ENCODE measurements around the gene CRX.
A peak's percentile ranks its signal among the peaks of the same experiment; 100 is the strongest.
"Not testable (repeated sequence)": the region's sequence is repeated elsewhere in the genome, so short reads cannot be mapped to it uniquely, and the experiment has no call there.

CRX gene

GRCh38 chr19:47803671-47804070 lies 18.1 kb upstream of the CRX start:
- not testable (repeated sequence) for DNase-seq (ENCODE audit: low read depth in 2 of 2)

DNA sequence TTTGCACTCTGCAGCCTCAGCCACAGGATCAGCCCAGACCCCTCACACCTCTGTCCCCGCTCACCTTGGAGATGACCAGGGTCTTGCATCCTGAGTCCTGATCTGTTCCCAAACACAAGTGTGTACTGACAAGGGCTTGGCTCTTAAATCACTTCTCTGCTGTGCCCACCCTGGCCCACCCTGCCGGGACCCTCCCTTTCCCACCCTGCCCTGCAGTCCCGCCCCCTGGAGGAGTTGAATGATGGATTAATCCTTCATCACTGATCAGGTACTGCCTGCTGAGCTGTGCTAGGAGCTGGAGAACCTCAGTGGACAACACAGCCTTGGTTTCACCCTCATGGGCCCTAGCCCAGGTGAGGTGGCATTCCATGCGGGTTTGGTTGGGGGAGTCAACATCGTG lies 17.3 kb upstream of the CRX start, which contains the start of gene TPRX1:
Gene TPRX1 (minus strand): TSS at position 101 of the 400 bp plus-strand sequence. CDS start 12 bp downstream, at position 89.
- not testable (repeated sequence) for DNase-seq (ENCODE audit: low read depth in 2 of 2)

DNA sequence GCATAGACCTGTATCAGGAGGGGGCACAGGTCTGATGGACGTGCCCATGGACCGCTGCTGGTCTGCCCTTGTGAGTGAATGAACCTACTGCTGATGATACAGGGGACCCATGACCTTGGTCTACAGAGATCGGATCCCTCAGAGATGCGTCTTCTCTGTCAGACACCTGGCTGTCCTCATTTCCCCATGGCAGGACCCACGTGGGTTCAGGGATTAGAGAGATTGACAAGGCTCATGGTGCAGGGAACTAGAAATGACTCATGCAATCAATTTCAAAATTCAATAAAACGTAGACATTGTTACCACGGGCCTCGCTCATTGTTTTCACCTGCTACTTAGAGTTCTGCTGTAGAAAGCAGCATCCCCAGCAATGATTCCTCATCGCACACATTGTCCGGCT lies 16.4 kb upstream of the CRX start:
- DNase-seq (ENCODE audit: low read depth in 2 of 2): no peak

DNA sequence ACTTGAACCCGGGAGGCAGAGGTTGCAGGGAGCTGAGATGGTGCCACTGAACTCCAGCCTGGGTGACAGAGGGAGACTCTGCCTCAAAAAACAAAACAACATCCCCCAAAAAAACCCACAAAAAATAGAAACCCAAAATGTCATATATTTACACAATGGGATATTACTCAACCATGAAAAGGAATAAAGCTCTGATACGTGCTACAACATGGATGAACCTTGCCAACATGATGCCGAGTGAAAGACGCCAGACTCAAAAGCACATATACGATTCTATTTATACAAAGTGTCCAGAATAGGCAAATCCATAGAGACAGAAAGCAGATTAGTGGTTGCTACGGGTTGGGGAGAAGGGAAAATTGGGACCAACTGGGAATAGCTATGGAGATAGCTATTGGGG lies 15.3 kb upstream of the CRX start:
- DNase-seq (ENCODE audit: low read depth in 2 of 2): no peak

- DNase-seq (ENCODE audit: low read depth in 2 of 2): peak; percentile 29 to 53
These were observed 8.3 kb upstream of the CRX start for GRCh38 chr19:47813304-47813994.

GRCh38 chr19:47813995-47814328 lies 7.8 kb upstream of the CRX start:
- no peak for DNase-seq (ENCODE audit: low read depth in 2 of 2)

DNA sequence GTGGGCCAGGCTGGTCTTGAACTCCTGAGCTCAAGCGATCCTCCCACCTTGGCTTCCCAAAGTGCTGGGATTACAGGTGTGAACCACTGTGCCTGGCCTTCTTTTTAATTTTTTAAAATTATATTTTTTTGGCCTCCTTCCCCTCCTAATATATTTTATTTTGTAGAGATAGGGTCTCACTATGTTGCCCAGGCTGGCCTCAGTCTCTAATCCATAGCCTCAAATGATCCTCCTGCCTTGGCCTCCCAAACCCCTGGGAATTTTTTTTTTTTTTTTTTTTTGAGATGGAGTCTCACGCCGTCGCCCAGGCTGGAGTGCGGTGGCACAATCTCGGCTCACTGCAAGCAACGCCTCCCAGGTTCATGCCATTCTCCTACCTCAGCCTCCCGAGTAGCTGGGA lies 5.5 kb upstream of the CRX start:
- not testable (repeated sequence) for DNase-seq (ENCODE audit: low read depth in 2 of 2)

GRCh38 chr19:47818221-47818620 lies 3.5 kb upstream of the CRX start:
- not testable (repeated sequence) for DNase-seq (ENCODE audit: low read depth in 2 of 2)

DNA sequence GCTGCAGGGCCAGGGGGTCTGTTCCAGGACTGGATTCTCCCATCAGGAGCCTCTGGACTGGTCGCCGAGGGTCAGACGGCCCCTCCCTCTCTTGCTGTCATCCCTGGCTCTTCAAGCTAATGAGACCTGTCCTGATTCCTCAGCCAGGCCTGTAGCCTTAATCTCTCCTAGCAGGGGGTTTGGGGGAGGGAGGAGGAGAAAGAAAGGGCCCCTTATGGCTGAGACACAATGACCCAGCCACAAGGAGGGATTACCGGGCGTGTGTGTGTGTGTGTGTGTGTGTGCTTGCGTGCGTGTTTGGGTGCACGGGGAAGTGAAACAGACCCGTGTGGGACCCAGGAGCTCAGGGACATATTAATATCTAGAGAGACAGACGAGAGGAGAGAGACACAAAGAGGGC lies 1.9 kb upstream of the CRX start:
- no peak for DNase-seq (ENCODE audit: low read depth in 2 of 2)

DNA sequence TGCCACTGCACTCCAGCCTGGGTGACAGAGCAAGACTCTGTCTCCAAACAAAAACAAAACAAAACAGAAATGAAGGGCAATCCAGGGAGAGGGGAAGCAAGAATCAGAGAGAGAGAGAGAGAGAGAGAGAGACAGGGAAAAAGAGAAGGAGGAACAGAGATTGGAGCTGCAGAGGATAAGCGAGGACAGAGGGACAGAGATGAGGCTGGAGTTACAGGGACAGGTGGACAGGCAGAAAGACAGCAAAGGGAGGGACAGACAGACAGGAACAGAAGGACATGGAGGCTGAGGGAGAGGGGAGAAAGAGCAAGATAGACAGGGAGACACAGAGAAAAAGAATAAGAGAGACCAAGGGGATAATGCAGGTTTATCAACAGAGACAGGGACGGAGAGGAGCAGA lies 1.3 kb upstream of the CRX start:
- no peak for DNase-seq (ENCODE audit: low read depth in 2 of 2)

- DNase-seq (ENCODE audit: low read depth in 2 of 2): no peak
These were observed 2.7 kb downstream of the CRX start for GRCh38 chr19:47824396-47824795.

- no peak for DNase-seq (ENCODE audit: low read depth in 2 of 2)
These were observed 5.1 kb downstream of the CRX start for GRCh38 chr19:47826800-47827199.

- no peak for DNase-seq (ENCODE audit: low read depth in 2 of 2)
These were observed 11.0 kb downstream of the CRX start for GRCh38 chr19:47832723-47833122.

DNA sequence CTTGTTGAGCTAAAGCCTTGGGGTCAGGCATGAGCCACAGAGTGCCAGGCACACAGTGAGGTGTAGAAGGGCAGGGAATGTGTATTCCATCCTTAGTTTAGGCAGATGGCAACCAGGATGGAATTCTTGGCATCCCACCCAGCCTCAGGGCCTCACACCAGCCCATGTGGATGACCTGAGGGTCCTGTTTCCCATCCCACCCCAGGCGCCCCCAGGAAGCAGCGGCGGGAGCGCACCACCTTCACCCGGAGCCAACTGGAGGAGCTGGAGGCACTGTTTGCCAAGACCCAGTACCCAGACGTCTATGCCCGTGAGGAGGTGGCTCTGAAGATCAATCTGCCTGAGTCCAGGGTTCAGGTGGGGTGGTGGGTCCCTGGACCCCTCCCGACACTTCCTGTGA lies 14.3 kb downstream of the CRX start:
- DNase-seq (ENCODE audit: low read depth in 2 of 2): no peak

GRCh38 chr19:47839411-47839810 lies 17.7 kb downstream of the CRX start:
- no peak for DNase-seq (ENCODE audit: low read depth in 2 of 2)

DNA sequence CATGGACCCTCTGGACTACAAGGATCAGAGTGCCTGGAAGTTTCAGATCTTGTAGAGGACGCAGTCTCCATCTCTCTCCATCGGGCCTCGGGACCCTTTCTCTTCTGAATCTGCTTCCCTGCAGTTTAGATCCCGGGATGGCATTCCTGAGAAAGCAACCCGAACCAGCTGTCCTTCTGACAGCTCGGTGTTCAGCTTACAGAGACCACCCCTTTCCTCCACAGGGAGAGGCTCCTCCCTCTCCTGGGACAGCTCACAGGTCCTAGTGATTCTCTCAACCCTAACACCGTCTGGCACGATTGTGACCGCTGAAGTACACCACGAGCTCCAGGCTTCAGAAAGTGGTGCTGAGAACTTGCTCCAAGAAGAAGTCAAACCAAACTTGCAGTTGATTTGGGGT lies 18.2 kb downstream of the CRX start:
- no peak for DNase-seq (ENCODE audit: low read depth in 2 of 2)

DNA sequence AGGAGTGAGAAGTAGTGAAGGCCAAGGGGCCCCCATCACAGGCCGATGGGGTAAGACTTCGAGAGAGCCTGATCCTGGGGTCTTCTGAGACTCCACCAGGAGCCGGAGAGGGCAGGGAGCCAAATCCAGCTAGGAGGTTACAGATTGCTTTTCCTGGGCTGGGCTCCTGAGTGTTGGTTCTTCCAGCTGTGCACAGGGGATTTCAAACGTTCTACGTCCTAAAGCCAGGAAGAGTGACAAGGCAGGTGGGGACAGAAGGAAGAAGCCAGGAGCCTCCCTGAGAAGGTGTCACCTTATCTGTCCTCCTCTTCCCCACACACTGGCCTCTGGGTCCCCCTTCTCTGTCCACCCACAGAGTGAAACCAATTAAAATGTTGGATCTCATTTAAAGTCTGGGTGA lies 21.2 kb downstream of the CRX start:
- no peak for DNase-seq (ENCODE audit: low read depth in 2 of 2)

- no peak for DNase-seq (ENCODE audit: low read depth in 2 of 2)
These were observed 26.7 kb downstream of the CRX start for GRCh38 chr19:47848425-47848822.

- no peak for DNase-seq (ENCODE audit: low read depth in 2 of 2)
These were observed 27.2 kb downstream of the CRX start for GRCh38 chr19:47848823-47849473.

GRCh38 chr19:47853003-47853402 lies 31.3 kb downstream of the CRX start:
- DNase-seq (ENCODE audit: low read depth in 2 of 2): no peak

DNA sequence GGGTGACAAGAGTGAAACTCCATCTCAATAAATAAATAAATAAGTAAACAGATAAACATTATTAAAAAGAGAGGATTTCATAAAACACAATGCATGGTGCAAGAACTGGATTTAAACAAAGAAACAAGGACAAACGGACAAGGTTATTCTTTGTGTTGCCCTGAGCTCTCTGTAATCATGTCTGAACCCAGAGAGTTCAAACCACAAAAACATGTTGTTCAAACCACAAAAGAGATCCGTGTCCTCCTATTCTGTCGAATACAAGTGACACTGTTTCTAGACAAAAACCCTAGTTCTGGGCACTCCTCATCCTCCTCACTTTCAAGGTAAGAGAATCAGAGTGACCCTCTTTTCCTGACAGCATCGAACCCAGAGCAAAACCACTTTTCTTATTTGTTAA lies 32.7 kb downstream of the CRX start:
- DNase-seq (ENCODE audit: low read depth in 2 of 2): no peak

- not testable (repeated sequence) for DNase-seq (ENCODE audit: low read depth in 2 of 2)
These were observed 36.5 kb downstream of the CRX start for GRCh38 chr19:47858231-47858630.

DNA sequence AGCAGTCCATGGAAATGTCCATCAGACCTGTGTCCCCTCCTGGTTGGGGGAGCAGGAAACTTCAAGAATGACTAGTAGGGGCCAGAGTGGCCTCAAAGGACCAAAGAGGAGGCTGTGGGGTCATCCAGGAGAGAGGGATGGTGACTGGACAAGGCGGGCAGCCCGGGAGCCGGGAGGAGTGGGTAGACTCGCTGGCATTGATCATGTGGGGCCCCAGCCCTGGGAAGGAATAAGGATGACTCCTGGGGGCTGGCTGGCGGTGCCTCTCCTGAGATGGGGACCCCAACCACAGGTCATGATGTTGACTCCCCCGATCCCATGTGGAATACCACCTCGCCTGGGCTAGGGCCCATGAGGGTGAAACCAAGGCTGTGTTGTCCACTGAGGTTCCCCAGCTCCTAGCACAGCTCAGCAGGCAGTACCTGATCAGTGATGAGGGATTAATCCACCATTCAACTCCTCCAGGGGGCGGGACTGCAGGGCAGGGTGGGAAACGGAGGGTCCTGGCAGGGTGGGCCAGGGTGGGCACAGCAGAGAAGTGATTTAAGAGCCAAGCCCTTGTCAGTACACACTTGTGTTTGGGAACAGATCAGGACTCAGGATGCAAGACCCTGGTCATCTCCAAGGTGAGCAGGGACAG lies 37.0 kb downstream of the CRX start, which contains the start of gene TPRX2:
Gene TPRX2 (plus strand): TSS at position 590 of the 640 bp plus-strand sequence. CDS start 12 bp downstream, at position 602.
- not testable (repeated sequence) for DNase-seq (ENCODE audit: low read depth in 2 of 2)
